ENCODE results near the gene ESR1.

The ESR1 gene

DNA sequence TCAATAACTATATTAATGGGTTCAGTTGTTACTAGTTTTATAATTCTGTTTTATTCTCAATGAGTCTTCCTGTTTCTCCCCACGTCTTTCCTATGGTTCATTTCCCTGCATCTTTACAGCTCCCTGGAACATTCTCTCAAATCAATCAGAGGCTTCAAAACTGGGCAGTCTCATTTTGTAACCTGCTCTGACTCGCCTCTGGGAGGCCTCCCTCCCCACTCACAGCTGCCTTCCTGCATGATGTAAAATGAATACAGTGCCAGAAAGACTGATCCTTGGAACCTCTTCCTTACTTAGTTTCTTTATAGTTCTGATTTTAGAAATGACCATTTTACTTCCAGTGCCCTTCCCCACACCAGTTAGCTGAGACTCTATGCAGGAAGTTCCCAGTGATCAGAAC lies 103.9 kb downstream of the ESR1 start:
- Histone ChIP-seq H3K4me3 (no peak overlapping the region), H3K27ac (no peak overlapping the region), H3K27me3 (no peaks in the 10 kb centered on the region), H3K9ac (no peak overlapping the region), H3K9me3 (no peaks in the 10 kb centered on the region), H3K36me3 (no peaks in the 10 kb centered on the region), H3K4me2 (no peak overlapping the region), H4K20me1 (no peaks in the 10 kb centered on the region), H3K4me1 (no peaks in the 10 kb centered on the region)
- no peak for TF ChIP-seq Cebpa-rat (IDR thresholded peaks at IDR 0.05)

DNA sequence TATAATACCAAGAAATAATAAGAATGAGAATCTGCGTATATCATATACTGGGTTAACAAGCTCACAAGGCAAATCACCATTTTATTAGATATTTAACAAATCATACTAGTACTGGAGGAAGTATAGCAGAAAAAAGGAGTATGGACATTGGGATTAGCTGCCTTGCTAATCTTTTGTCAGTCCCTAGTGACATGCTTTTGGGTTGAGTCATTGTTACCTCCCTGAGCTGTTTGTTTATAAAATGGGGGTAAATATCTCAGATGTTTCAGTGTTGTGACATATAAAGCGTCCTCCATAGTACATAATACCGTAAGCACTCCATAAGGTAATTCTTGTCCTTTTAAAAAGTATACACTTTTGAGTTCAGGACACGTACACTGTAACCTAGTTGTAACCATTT lies 107.0 kb downstream of the ESR1 start:
- H3K9me3 ChIP-seq: no peaks in the 10 kb centered on the region
- H3K36me3 ChIP-seq: no peaks in the 10 kb centered on the region
- no peak overlapping the region for H3K4me2 ChIP-seq
- no peaks in the 10 kb centered on the region for H4K20me1 ChIP-seq
- no peak for TF ChIP-seq Cebpa-rat (IDR thresholded peaks at IDR 0.05)
- no peak overlapping the region for H3K9ac ChIP-seq
- H3K27ac ChIP-seq: no peak overlapping the region
- H3K4me1 ChIP-seq: no peaks in the 10 kb centered on the region
- no peak overlapping the region for H3K4me3 ChIP-seq
- H3K27me3 ChIP-seq: no peaks in the 10 kb centered on the region

DNA sequence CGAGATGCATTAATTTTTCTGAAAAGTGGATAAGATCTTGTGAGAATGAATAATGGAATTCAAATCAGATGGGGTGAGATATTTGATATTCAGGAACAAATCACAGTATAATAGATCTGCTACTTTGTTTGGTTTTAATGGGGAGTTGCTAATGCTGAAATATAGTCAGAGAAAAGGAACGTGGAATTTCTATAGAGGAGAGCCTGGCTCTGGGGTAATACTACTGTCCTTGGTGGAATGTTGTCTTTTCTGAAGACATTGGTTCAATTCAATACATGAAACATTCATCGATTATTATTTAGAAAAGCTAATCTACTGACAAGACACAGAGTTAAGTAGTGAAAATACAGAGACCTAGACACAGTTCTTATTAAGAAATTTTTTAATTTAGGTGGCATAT lies 108.6 kb downstream of the ESR1 start:
- H3K4me3 ChIP-seq: no peak overlapping the region
- H3K27me3 ChIP-seq: no peaks in the 10 kb centered on the region
- H3K27ac ChIP-seq: no peak overlapping the region
- no peak overlapping the region for H3K4me2 ChIP-seq
- no peaks in the 10 kb centered on the region for H3K4me1 ChIP-seq
- no peaks in the 10 kb centered on the region for H4K20me1 ChIP-seq
- no peak for TF ChIP-seq Cebpa-rat (IDR thresholded peaks at IDR 0.05)
- no peaks in the 10 kb centered on the region for H3K36me3 ChIP-seq
- H3K9ac ChIP-seq: no peak overlapping the region
- H3K9me3 ChIP-seq: no peaks in the 10 kb centered on the region

DNA sequence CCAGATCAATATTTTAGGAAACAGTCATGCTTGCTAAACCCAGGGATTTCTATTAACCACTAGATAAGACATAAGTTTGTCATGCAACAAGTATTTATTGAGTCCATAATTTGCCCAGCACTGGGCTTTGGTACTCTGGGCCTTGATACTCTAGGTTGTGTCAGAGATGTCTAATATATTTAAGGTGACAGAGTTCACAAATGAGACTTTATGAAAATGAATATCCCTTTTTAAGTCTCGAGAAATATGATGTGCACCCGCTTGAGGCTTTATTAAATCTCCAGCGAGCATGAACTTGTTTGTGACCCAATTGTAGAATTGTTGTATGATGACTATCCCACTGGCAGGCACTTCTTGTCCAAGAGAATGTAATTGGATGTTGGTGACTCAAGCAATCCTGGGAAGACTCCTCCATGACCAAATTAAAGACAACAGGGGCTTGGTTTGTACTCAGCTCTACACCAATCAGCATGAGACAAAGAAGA lies 109.2 kb downstream of the ESR1 start:
- H3K4me3 ChIP-seq: no peak overlapping the region
- no peak overlapping the region for H3K4me2 ChIP-seq
- H3K27me3 ChIP-seq: no peaks in the 10 kb centered on the region
- no peak overlapping the region for H3K9ac ChIP-seq
- H3K9me3 ChIP-seq: no peaks in the 10 kb centered on the region
- no peak for TF ChIP-seq Cebpa-rat (IDR thresholded peaks at IDR 0.05)
- H3K27ac ChIP-seq: no peak overlapping the region
- no peaks in the 10 kb centered on the region for H4K20me1 ChIP-seq
- H3K4me1 ChIP-seq: no peaks in the 10 kb centered on the region
- no peaks in the 10 kb centered on the region for H3K36me3 ChIP-seq

DNA sequence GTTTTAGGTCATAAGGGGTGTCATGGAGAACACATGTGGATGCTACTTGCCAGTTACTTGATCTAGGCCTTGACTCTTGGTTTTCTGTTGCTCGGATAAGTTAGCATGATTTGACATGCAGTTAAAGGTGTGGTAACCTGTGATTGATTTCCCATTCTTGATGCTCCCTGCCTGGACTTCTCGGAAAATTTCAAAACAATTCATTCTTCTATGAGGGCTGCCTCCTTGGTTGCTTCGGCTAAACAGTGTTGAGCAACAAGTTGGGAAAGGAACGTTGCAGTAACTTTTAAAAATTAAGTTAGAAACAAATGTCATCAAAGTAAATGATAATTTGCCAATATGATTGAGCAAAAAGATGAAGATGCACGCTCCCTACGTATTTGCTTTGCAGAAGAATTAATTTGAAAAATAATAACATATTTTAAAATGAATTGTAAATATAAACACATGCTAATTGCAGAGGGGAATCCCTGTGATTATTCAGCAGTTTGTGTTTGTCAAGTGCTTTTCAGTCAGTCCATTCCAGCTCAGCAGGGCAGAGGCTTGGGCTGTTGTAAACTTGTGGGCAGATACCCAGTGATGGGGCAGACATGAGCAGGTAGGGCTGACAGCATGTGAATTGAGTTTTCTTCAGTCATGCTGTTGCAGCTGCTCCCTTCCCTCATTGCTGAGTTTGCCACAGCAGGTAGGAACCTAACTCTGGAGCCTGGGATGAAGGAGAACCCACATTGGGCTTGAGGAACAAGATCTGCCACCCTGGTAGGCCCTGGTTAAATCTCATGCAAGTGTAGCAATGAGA lies 110.2 kb downstream of the ESR1 start:
- no peak for TF ChIP-seq Cebpa-rat (IDR thresholded peaks at IDR 0.05)

DNA sequence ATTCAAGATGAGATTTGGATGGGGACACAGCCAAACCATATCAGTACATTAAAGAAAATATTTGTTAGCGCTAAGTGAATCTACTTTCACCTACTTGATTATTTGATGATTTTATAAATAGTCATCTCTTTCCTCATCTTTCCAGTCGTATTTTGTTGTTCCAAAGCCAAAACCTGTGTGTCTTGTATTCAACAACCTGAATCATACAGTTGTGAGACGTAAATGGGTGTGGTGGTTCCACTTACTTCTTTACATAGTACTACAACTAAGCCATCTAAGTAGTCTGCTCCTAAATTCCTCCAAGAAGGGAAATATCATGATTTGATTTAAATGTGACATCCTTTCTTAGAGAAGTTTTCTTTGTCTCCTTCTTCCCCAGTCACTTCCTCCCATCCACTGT lies 132.8 kb downstream of the ESR1 start:
- no peaks in the 10 kb centered on the region for H4K20me1 ChIP-seq

More for the DNA sequence above, 110.2 kb downstream of the ESR1 start:
- no peak overlapping the region for H3K4me2 ChIP-seq
- H3K36me3 ChIP-seq: no peaks in the 10 kb centered on the region
- H3K4me1 ChIP-seq: no peaks in the 10 kb centered on the region
- H3K9me3 ChIP-seq: no peaks in the 10 kb centered on the region
- H3K27ac ChIP-seq: no peak overlapping the region
- H3K27me3 ChIP-seq: no peaks in the 10 kb centered on the region
- H3K4me3 ChIP-seq: no peak overlapping the region
- H3K9ac ChIP-seq: no peak overlapping the region
- no peaks in the 10 kb centered on the region for H4K20me1 ChIP-seq

DNA sequence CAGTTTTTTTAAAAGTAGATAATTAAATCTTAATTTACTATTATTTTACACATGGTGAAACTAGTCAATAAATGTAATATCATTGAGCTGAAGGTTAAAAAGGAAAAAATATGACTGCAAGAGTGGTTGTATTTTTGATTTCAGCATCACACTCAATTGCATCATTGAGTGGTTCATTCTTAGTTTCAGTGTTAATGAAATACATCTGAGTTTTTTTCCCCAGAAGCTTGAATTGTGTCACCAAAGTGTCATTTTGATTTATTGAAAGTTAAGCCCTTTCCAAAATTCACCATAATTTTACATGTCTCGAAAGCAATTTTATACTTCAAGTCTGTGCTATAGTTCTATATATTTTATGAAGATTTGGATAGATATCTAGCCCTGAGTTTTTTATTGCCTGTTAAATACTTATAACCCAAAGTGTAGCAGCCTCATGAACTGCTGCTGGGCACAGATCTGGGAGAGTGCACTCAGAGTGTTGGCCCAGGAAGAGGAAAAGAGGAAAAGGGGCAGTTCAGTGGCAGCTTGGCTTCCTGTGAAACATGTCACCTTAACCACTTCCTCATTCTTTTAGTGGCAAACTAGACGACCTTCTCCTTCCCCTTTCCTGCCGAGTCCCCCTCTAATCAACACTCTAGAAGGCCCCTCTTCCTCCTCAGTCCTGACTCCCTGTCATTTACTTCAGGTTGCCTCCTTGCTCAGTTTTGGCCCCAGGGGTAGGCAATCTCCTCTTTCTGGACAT lies 140.7 kb downstream of the ESR1 start:
- H3K4me3 ChIP-seq: no peak overlapping the region

More for the DNA sequence above, 132.8 kb downstream of the ESR1 start:
- no peaks in the 10 kb centered on the region for H3K4me1 ChIP-seq
- H3K27ac ChIP-seq: no peak overlapping the region
- no peaks in the 10 kb centered on the region for H3K9me3 ChIP-seq
- H3K27me3 ChIP-seq: no peaks in the 10 kb centered on the region
- H3K4me3 ChIP-seq: no peak overlapping the region
- H3K9ac ChIP-seq: no peak overlapping the region
- no peak overlapping the region for H3K4me2 ChIP-seq
- H3K36me3 ChIP-seq: peaks cover 4% of the 10 kb centered on the region
- no peak for TF ChIP-seq Cebpa-rat (IDR thresholded peaks at IDR 0.05)

DNA sequence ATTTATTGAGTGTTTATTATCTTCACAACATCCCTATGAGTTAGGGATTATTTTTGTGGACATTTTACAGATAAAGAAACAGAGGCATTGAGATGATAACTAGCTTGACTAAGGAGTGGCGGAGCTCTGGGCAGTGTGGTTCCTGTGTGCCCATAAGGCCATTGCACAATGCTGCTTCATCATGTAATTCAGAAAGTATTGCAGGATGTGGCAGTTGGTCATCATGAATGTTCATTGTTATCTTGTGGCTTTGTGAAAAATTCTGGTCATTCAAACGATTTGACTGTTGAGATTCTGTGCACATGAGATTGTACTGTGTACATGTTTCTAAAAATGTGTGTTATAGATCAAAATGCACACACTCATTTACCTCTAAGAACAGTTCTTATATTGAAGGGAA lies 150.8 kb downstream of the ESR1 start:
- H3K27ac ChIP-seq: no peak overlapping the region
- H3K4me1 ChIP-seq: peaks cover 8% of the 10 kb centered on the region
- H3K27me3 ChIP-seq: peaks cover 38% of the 10 kb centered on the region
- no peak overlapping the region for H3K9ac ChIP-seq
- no peak for TF ChIP-seq Cebpa-rat (IDR thresholded peaks at IDR 0.05)
- H3K36me3 ChIP-seq: no peaks in the 10 kb centered on the region
- no peak overlapping the region for H3K4me2 ChIP-seq
- H3K4me3 ChIP-seq: no peak overlapping the region
- no peaks in the 10 kb centered on the region for H3K9me3 ChIP-seq
- no peaks in the 10 kb centered on the region for H4K20me1 ChIP-seq

More for the DNA sequence above, 140.7 kb downstream of the ESR1 start:
- H3K36me3 ChIP-seq: peaks cover 4% of the 10 kb centered on the region
- H3K9me3 ChIP-seq: no peaks in the 10 kb centered on the region
- H3K9ac ChIP-seq: no peak overlapping the region
- H4K20me1 ChIP-seq: no peaks in the 10 kb centered on the region
- peaks cover 7% of the 10 kb centered on the region for H3K4me1 ChIP-seq
- TF ChIP-seq Cebpa-rat (IDR thresholded peaks at IDR 0.05): no peak
- peak overlapping the region; percentile 64 for H3K4me2 ChIP-seq
- no peaks in the 10 kb centered on the region for H3K27me3 ChIP-seq
- H3K27ac ChIP-seq: no peak overlapping the region

DNA sequence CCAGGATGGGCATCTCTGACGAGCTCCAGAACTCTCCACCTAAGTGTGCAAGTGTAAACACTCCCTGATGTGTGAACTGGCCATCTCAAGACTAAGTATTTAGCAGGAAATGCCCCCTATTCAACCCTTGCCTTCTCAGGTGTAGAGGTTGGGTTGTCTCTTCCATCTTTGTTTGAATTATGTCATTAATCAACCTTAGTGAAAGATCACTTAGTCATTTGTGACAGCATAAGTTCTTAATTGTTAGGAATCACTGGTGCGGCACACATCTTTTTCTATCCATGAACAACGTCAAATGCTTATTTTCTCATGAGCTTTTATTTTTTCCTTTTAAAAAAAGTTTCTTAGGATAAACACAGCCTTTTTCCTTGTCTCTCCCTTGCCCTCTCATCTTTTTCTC lies 151.6 kb downstream of the ESR1 start:
- H3K36me3 ChIP-seq: no peaks in the 10 kb centered on the region
- no peak overlapping the region for H3K9ac ChIP-seq
- peaks cover 43% of the 10 kb centered on the region for H3K27me3 ChIP-seq
- no peak for TF ChIP-seq Cebpa-rat (IDR thresholded peaks at IDR 0.05)
- H3K4me1 ChIP-seq: peaks cover 8% of the 10 kb centered on the region
- H4K20me1 ChIP-seq: no peaks in the 10 kb centered on the region
- H3K9me3 ChIP-seq: no peaks in the 10 kb centered on the region
- H3K27ac ChIP-seq: no peak overlapping the region
- no peak overlapping the region for H3K4me2 ChIP-seq
- no peak overlapping the region for H3K4me3 ChIP-seq

DNA sequence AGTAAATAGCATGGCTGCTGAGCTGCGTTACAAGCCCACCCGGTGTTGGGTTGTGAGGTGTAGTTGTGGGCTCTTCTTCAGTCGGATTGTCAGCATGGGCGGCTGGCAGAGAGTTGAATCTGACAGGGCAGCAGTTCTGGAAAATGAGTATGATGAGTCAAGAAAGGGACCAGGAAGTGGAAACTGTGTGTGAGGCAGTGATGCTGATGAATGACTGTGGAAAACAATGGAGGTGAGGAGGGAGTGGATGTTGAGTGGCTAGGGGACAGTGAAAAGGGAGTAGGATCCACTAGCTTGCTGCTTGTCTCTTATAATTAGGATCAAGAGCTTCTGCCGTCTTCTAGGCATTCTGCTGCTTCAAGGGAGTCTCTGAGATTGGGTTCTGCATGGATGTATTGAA lies 154.3 kb downstream of the ESR1 start:
- no peaks in the 10 kb centered on the region for H4K20me1 ChIP-seq
- H3K9me3 ChIP-seq: no peaks in the 10 kb centered on the region
- peaks cover 8% of the 10 kb centered on the region for H3K4me1 ChIP-seq
- no peaks in the 10 kb centered on the region for H3K36me3 ChIP-seq
- H3K4me3 ChIP-seq: no peak overlapping the region
- no peak overlapping the region for H3K9ac ChIP-seq
- H3K27ac ChIP-seq: no peak overlapping the region
- 0 out of 2 replicates have a peak overlapping the region, but pooled peaks have one; percentile 1 for H3K4me2 ChIP-seq
- peaks cover 43% of the 10 kb centered on the region for H3K27me3 ChIP-seq
- TF ChIP-seq Cebpa-rat (IDR thresholded peaks at IDR 0.05): no peak

Measured in BLaER1 (cell line).